ENCODE data around the gene LILRB3.

DNA sequence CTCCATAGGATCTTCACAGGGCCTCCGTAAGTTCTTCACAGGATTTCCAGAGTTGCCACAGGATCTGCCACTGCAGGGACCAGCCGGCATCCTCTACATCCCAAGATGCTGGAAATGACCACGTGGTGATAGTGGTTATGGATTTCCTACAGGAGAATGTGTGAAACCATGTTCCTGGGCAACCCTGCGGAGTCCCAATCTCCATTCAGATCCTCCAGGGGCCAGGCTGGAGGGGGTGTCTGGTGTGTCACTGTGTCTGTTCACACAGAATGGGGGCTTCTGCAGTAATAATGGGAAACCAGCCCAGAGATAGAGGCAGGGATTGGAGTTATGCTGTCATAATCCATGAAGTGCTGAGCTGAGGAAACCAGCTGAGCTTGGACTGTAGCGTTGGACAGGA lies 11.1 kb upstream of the LILRB3 start:
- TF ChIP-seq, protein P1, sequence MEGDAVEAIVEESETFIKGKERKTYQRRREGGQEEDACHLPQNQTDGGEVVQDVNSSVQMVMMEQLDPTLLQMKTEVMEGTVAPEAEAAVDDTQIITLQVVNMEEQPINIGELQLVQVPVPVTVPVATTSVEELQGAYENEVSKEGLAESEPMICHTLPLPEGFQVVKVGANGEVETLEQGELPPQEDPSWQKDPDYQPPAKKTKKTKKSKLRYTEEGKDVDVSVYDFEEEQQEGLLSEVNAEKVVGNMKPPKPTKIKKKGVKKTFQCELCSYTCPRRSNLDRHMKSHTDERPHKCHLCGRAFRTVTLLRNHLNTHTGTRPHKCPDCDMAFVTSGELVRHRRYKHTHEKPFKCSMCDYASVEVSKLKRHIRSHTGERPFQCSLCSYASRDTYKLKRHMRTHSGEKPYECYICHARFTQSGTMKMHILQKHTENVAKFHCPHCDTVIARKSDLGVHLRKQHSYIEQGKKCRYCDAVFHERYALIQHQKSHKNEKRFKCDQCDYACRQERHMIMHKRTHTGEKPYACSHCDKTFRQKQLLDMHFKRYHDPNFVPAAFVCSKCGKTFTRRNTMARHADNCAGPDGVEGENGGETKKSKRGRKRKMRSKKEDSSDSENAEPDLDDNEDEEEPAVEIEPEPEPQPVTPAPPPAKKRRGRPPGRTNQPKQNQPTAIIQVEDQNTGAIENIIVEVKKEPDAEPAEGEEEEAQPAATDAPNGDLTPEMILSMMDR (IDR thresholded peaks at IDR 0.05) = no peak
- TF ChIP-seq EP300 (IDR thresholded peaks at IDR 0.05) (no peak), POLR2A (IDR thresholded peaks at IDR 0.05) (no peak)

Measured in ovary (tissue), 3 donors.